ENCODE results near the gene ALMS1.

- no peak for TF ChIP-seq SIX5 (IDR thresholded peaks at IDR 0.05; ENCODE audit: borderline replicate concordance in 1 of 2, insufficient read depth in 1 of 2, low read depth in 1 of 2, low read length in 2 of 2)
- TF ChIP-seq NR2F6 (CRISPR knock-in tag; IDR thresholded peaks at IDR 0.05): no peak
- no peak for TF ChIP-seq RFX5 (IDR thresholded peaks at IDR 0.05; ENCODE audit: low read depth, low read length)
- TF ChIP-seq ARID4B (CRISPR knock-in tag; IDR thresholded peaks at IDR 0.05): no peak
- no peak for TF ChIP-seq POLR2AphosphoS5 (IDR thresholded peaks at IDR 0.05; ENCODE audit: control insufficient read depth, insufficient read depth, low read depth, low read length)
These were observed 38.3 kb downstream of the ALMS1 start for GRCh38 chr2:73423913-73424312.

All from K562 (cell line).